ENCODE results near the gene SLC24A3.

GRCh38 chr20:19265646-19266374, 53.4 kb downstream of the SLC24A3 start:
- no peak for TF ChIP-seq CTCF (IDR thresholded peaks at IDR 0.05)
- no peak for TF ChIP-seq ZFX (IDR thresholded peaks at IDR 0.05; ENCODE audit: borderline replicate concordance)
